Cardiac muscle cell (in vitro differentiated cells and primary cell): ENCODE results near the gene SERBP1. TPM values are rescaled to one million over a fixed set of nuclear protein-coding genes. Genes with fewer than 3 reads are reported as not detected.

Experiments
- DNase-seq, 2 donors: peaks; one replicate each; pipeline versions ENCODE4 v3.0.0 to v3.0.0-alpha.2; 2010 to 2017; ENCODE audit warnings: low read depth in 1 of 2, low spot score in 1 of 2
- H3K27ac ChIP-seq: fragments of 200-600 bp; sonication (generic); 2 replicates; pipeline ENCODE4 v1.5.1; 2016
- H3K27me3 ChIP-seq: fragments of 200-600 bp; sonication (generic); 2 replicates; pipeline ENCODE4 v1.6.0; 2016; ENCODE audit warnings: control low read depth
- H3K36me3 ChIP-seq: fragments of 200-600 bp; sonication (generic); 2 replicates; pipeline ENCODE4 v1.5.1; 2016; ENCODE audit warnings: control low read depth
- H3K4me1 ChIP-seq: fragments of 200-600 bp; sonication (generic); 2 replicates; pipeline ENCODE4 v1.8.1; 2017; ENCODE audit warnings: low read depth, mild to moderate bottlenecking, mixed run types
- H3K4me3 ChIP-seq: fragments of 200-600 bp; sonication (generic); 2 replicates; pipeline ENCODE4 v1.5.1; 2016; ENCODE audit warnings: mild to moderate bottlenecking
- H3K9me3 ChIP-seq: fragments of 200-600 bp; sonication (generic); 2 replicates; pipeline ENCODE4 v1.5.1; 2017; ENCODE audit warnings: low read depth, mild to moderate bottlenecking, control low read depth
- CTCF ChIP-seq: IDR thresholded peaks from 2 replicates; pipeline ENCODE4 v1.5.1; 2012; ENCODE audit warnings: low read depth, mild to moderate bottlenecking, low read length
- polyA plus RNA-seq: library from polyadenylated mRNA; unstranded; fragments of >200 nt; fragmentation: Nextera tagmentation; extraction: Ambion mirVana; gene quantifications from 2 replicates; pipeline ENCODE4 v1.2.1, GENCODE V29; 2016
- total RNA-seq: library from RNA; depleted of rRNA; stranded (reverse); fragments of >200 nt; gene quantifications from 2 replicates; pipeline ENCODE4 v1.2.3, GENCODE V29; 2016

SERBP1 gene
- total and polyA plus RNA-seq, 2 experiments from 2014 or later, result 136 to 433 TPM

- DNase-seq, result no peak
- Histone ChIP-seq H3K27me3 (peaks cover 3% of the 10 kb centered on the region), H3K4me1 (no peaks in the 10 kb centered on the region), H3K27ac (no peak overlapping the region), H3K36me3 (no peaks in the 10 kb centered on the region), H3K4me3 (no peak overlapping the region), H3K9me3 (no peaks in the 10 kb centered on the region)
- TF ChIP-seq CTCF, result no peak
These were observed 62.1 kb downstream of the SERBP1 start for GRCh38 chr1:67368046-67368514.

DNA sequence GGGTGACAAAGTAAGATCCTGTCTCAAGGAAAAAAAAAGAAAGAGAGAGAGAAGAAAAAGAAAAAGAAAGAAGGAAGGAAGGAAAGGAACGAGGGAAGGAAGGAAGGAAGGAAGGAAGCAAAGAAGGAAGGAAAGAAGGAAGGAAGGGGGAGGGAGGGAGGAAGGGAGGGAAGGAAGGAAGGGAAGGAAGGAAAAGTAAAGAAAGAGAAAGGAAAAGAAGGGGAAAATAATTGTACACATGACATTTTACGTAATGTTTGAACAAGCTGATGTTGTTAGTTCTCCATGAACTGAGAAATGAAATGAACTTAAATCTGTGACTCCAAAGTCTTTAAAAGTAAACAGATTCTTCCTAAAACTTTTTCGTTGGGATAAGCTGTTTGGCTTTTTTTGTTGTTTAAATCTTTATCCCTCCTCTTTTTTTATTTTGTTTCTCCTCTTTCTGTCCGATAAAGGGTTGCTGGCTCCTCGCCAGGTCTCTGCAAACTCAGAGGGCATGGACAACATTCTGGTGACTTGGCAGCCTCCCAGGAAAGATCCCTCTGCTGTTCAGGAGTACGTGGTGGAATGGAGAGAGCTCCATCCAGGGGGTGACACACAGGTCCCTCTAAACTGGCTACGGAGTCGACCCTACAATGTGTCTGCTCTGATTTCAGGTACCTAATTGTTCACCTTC lies 62.7 kb downstream of the SERBP1 start:
- TF ChIP-seq CTCF, result peak; percentile 9
- Histone ChIP-seq H3K36me3 (no peaks in the 10 kb centered on the region), H3K9me3 (no peaks in the 10 kb centered on the region), H3K4me1 (no peaks in the 10 kb centered on the region), H3K27ac (no peak overlapping the region), H3K27me3 (peaks cover 3% of the 10 kb centered on the region), H3K4me3 (no peak overlapping the region)
- DNase-seq, result peak; percentile 61 to 68

GRCh38 chr1:67361641-67362040 lies 68.6 kb downstream of the SERBP1 start:
- no peak for TF ChIP-seq CTCF
- Histone ChIP-seq H3K4me3 (no peak overlapping the region), H3K27ac (no peak overlapping the region), H3K9me3 (no peaks in the 10 kb centered on the region), H3K4me1 (no peaks in the 10 kb centered on the region), H3K27me3 (no peaks in the 10 kb centered on the region), H3K36me3 (no peaks in the 10 kb centered on the region)
- no peak for DNase-seq

- DNase-seq, result no peak
- H3K4me3 ChIP-seq, result no peak overlapping the region
- no peaks in the 10 kb centered on the region for H3K9me3 ChIP-seq
- H3K27ac ChIP-seq, result no peak overlapping the region
- no peaks in the 10 kb centered on the region for H3K27me3 ChIP-seq
- peaks cover 4% of the 10 kb centered on the region for H3K4me1 ChIP-seq
- no peak for TF ChIP-seq CTCF
- no peaks in the 10 kb centered on the region for H3K36me3 ChIP-seq
These were observed 70.6 kb downstream of the SERBP1 start for GRCh38 chr1:67359592-67359991.

Other genes with a start within 250 kb of the SERBP1 start
- gene IL12RB2, start 122.5 kb downstream of the SERBP1 start, total RNA-seq, result 0.04 TPM in 1 of 2 replicates, not detected in the other
- 0.12 TPM in 1 of 2 replicates, not detected in the other for gene IL12RB2, start 122.5 kb downstream of the SERBP1 start, polyA plus RNA-seq